Endothelial cell (in vitro differentiated cells): Measurements from ENCODE around the gene TMEM151B. TPM values are rescaled to one million over a fixed set of nuclear protein-coding genes. Genes with fewer than 3 reads are reported as not detected.

Source experiments
- DNase-seq: peaks from one replicate; pipeline ENCODE4 v3.0.0; 2021; ENCODE audit warnings: low spot score
- H3K27ac Mint-ChIP-seq: one replicate; pipeline ENCODE4 v1.8.0; 2021; ENCODE audit warnings: mixed read lengths, inconsistent platforms; ENCODE audit not compliant: unreplicated experiment
- H3K27me3 Mint-ChIP-seq: one replicate; pipeline ENCODE4 v1.8.0; 2021; ENCODE audit warnings: mild to moderate bottlenecking, moderate library complexity, mixed read lengths, inconsistent platforms; ENCODE audit not compliant: unreplicated experiment
- H3K36me3 Mint-ChIP-seq: one replicate; pipeline ENCODE4 v1.8.0; 2021; ENCODE audit warnings: mild to moderate bottlenecking, low read depth, mixed read lengths, inconsistent platforms; ENCODE audit not compliant: unreplicated experiment
- H3K4me1 Mint-ChIP-seq: one replicate; pipeline ENCODE4 v1.8.0; 2021; ENCODE audit warnings: mild to moderate bottlenecking, mixed read lengths, inconsistent platforms; ENCODE audit not compliant: unreplicated experiment
- H3K4me3 Mint-ChIP-seq: one replicate; pipeline ENCODE4 v1.8.0; 2021; ENCODE audit warnings: mild to moderate bottlenecking, mixed read lengths, inconsistent platforms; ENCODE audit not compliant: unreplicated experiment
- H3K9me3 Mint-ChIP-seq: one replicate; pipeline ENCODE4 v1.8.0; 2021; ENCODE audit warnings: mixed read lengths, inconsistent platforms; ENCODE audit not compliant: unreplicated experiment
- total RNA-seq: library from RNA; stranded (reverse); fragmentation: NEBNext Ultra II Directional; extraction: Animal tissue kit (Norgen Biotek cat#: 25700); gene quantifications from one replicate; pipeline ENCODE4 v1.2.1, GENCODE V29; 2021; ENCODE audit not compliant: unreplicated experiment
- TF ChIP-seq, protein P1 (sequence below): fragments of 200-600 bp; sonication (generic); IDR thresholded peaks from one replicate; pipeline ENCODE4 v1.5.0; 2021; ENCODE audit warnings: antibody characterized with exemption; ENCODE audit not compliant: unreplicated experiment

TMEM151B gene
- total RNA-seq, 1 donor from 2014 or later: 0.28 TPM

DNA sequence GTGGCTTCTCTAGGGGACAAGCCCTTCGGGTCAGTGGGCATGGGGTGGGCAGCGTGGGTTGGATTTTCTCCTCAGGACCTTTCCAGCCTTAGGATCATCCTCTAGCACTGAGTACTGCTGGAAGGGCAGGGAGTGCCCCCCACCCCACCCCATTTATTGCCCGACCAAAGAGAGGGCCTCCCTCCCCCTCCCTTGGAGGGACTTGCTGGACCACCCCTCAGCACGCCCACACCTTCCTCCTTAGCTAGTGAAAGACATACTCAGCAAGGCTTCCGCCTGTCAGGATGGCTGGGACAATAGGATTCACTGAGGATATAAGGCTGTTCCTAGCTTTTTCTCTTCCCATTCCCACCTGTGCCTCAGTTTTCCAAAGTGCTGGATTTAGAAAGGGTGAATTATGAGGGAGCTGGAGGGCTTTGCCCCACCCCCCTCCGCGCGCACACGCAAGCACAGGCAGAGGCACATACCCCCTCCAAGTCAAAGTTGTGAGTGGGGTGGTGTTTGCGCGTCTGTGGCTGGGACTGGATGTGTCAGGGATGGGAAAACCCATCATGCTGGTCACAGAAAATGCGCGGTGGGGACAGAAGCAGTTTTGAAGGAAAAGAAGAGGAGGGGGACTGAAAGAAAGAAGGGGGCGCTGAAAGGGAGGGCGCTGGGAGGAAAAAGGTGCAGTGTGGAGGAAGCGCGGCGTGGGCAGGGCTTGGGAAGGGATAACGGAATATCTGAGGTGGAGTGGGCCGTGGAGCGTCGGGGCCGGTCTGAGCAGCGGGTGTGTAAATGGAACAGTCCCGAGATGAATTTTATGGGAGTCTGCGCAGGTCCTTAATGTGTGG lies 47.5 kb upstream of the TMEM151B start:
- H3K4me3 Mint-ChIP-seq: peak overlapping the region; percentile 89
- TF ChIP-seq, protein P1, sequence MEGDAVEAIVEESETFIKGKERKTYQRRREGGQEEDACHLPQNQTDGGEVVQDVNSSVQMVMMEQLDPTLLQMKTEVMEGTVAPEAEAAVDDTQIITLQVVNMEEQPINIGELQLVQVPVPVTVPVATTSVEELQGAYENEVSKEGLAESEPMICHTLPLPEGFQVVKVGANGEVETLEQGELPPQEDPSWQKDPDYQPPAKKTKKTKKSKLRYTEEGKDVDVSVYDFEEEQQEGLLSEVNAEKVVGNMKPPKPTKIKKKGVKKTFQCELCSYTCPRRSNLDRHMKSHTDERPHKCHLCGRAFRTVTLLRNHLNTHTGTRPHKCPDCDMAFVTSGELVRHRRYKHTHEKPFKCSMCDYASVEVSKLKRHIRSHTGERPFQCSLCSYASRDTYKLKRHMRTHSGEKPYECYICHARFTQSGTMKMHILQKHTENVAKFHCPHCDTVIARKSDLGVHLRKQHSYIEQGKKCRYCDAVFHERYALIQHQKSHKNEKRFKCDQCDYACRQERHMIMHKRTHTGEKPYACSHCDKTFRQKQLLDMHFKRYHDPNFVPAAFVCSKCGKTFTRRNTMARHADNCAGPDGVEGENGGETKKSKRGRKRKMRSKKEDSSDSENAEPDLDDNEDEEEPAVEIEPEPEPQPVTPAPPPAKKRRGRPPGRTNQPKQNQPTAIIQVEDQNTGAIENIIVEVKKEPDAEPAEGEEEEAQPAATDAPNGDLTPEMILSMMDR: no peak
- H3K27me3 Mint-ChIP-seq: peaks cover 2% of the 10 kb centered on the region
- peaks cover 54% of the 10 kb centered on the region for H3K4me1 Mint-ChIP-seq
- DNase-seq: no peak
- H3K27ac Mint-ChIP-seq: no peak overlapping the region
- H3K9me3 Mint-ChIP-seq: no peaks in the 10 kb centered on the region
- peaks cover 3% of the 10 kb centered on the region for H3K36me3 Mint-ChIP-seq

DNA sequence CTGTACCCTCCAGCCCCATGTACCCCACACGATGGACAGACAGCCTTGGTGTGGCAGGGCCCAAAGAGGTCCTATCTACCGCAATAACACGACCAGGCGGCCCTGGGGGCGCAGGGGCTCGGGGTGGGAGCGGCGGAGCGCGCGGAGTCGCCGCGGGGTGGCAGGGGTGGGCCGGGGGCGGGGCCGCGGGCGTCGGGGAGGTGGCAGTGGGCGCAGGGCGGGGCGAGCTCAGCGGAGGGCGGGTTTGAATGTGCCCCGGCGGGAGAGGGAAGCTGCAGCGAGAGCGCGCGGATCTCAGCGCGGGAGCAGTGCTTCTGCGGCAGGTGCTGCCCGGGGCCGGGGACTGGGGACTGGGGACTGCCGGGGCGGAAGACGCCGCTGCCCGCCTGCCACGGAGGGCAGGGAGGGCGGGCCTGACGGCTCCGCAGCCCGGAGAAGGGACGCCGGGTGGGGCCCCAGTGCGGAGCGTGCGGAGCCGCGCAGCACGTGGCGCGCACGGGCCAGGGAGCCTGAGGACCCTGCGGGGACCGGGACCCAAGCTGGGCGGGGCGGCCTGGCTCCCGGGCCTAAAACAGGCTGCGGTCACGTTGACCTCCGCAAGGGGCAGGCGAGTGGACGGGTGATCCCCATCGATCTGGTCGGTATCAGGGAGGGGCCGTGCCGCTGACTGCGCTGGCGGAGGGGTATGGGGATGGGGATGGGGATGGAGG lies 46.8 kb upstream of the TMEM151B start, which contains the start of gene SLC29A1:
Gene SLC29A1, plus strand, starts transcription at position 277 of the 710 bp plus-strand sequence. CDS start 3,719 bp downstream, outside the sequence.
- Mint-ChIP-seq H3K27ac (peak within 1 kb of the TSS; percentile 26), H3K27me3 (peaks cover 2% of the 10 kb centered on the region), H3K4me1 (peaks cover 53% of the 10 kb centered on the region), H3K4me3 (peak within 1 kb of the TSS; percentile 89), H3K36me3 (peaks cover 8% of the 10 kb centered on the region), H3K9me3 (no peaks in the 10 kb centered on the region)
- TF ChIP-seq, protein P1: peak; percentile 53
- peak; percentile 80 for DNase-seq

DNA sequence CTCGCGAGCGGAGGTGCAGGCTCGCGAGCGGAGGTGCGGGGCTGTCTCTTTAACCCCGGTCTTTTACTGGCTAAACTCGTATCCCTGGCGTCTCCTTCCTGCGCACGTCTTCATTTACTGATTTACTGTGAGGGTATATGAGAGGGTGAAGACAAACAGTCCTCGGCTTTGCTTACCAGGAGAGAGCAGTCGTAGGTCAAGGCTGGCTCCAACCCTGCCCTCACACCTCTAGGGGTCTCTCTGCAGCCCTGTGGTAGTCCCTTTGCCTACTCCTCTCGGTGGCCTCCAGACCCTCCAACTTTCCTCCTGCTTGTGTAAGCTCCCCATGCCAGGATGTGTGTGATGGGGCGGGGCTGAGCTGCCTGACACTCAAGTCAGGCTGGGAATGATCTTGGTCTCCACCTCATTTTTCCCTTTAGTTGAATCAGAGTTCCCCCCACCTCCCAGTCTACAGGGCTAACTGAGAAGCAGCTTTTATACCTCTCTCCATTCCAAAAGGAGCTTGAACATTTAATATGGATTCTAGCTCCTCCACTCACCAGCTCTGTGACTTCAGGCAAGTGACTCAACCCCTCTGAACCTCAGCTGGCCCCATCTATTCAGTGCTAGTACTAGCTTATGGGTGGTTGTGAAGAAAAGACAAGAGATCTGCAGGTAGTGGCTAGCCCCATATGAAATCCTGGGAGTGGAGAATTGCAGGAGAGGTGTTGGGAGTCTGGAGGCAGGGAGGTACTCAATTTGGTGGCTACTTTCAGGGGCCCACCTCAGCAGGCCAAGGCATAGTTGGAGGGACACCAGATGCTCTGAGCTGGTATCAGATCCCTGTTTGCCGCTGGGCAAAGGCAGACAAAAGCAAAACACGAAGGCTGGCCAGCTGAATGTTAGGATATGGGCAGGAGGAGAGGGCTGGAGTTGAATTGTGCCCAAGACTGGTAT lies 46.0 kb upstream of the TMEM151B start:
- Mint-ChIP-seq H3K9me3 (no peaks in the 10 kb centered on the region), H3K27ac (peak overlapping the region; percentile 26), H3K36me3 (peaks cover 14% of the 10 kb centered on the region), H3K4me3 (peak overlapping the region; percentile 89), H3K4me1 (peaks cover 48% of the 10 kb centered on the region), H3K27me3 (peaks cover 2% of the 10 kb centered on the region)
- DNase-seq: no peak
- TF ChIP-seq, protein P1: no peak

DNA sequence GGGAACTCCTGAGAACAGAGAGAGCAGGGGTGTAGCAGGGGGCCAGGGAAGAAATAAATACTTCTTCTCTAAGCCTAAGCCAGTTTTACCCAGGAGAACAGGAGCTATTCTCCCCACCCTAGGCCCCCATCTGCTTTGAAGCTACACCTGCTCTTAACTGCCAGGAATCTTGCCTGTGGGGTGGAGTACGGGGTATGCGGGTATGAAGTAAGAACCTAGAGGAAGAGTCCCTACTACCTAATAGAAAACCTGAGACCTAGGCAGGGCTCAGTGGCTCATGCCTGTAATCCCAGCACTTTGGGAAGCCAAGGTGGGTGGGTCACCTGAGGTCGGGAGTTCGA lies 45.3 kb upstream of the TMEM151B start:
- TF ChIP-seq, protein P1: no peak
- H3K27ac Mint-ChIP-seq: no peak overlapping the region
- H3K36me3 Mint-ChIP-seq: peaks cover 17% of the 10 kb centered on the region
- no peak for DNase-seq
- peaks cover 2% of the 10 kb centered on the region for H3K27me3 Mint-ChIP-seq
- H3K9me3 Mint-ChIP-seq: no peaks in the 10 kb centered on the region
- H3K4me1 Mint-ChIP-seq: peaks cover 46% of the 10 kb centered on the region
- peak overlapping the region; percentile 89 for H3K4me3 Mint-ChIP-seq
